Panc1 (cell line): Measurements from ENCODE around the gene DBH. TPM values are rescaled to one million over a fixed set of nuclear protein-coding genes. Genes with fewer than 3 reads are reported as not detected.

Source experiments
- ATAC-seq: fragments of 200-7000 bp; cut with Tn5 transposase; 2 replicates; pipeline ENCODE4 v1.9.1; 2020; ENCODE audit warnings: mild to moderate bottlenecking, moderate library complexity
- BruUV-seq: library from RNA; stranded (reverse); fragments of 400-500 nt; replicated peaks from 2 replicates; lab custom pipeline; 2021; lab: Mats Ljungman, UMichigan
- CTCF ChIA-PET: fragments of 300-600 bp; sonication (Branson Sonifier 250); formaldehyde crosslinking; loops from one replicate; lab custom pipeline; 2022; ENCODE audit warnings: antibody characterized with exemption; lab: Charles Lee
- POLR2A ChIA-PET: fragments of 300-600 bp; sonication (Branson Sonifier 250); formaldehyde crosslinking; loops from one replicate; lab custom pipeline; 2022; ENCODE audit warnings: antibody characterized with exemption; lab: Charles Lee
- DNase-seq: peaks from one replicate; pipeline ENCODE4 v3.0.0-alpha.2; 2010; ENCODE audit warnings: low read depth, low spot score
- H3K27ac ChIP-seq: 2 replicates; pipeline ENCODE4 v1.5.1; 2011; ENCODE audit warnings: mild to moderate bottlenecking, low read length, inconsistent platforms
- H3K27me3 ChIP-seq: fragments of 200-500 bp; sonication (Bioruptor generic); 2 replicates; pipeline ENCODE4 v1.6.0; 2014; ENCODE audit warnings: low read length, inconsistent platforms; ENCODE audit not compliant: control insufficient read depth, insufficient read depth
- H3K36me3 ChIP-seq: fragments of 200-500 bp; sonication (Bioruptor generic); 2 replicates; pipeline ENCODE4 v1.5.1; 2014; ENCODE audit warnings: inconsistent platforms, mild to moderate bottlenecking, low read length, moderate library complexity; ENCODE audit not compliant: control insufficient read depth, insufficient read depth
- H3K4me1 ChIP-seq: 2 replicates; pipeline ENCODE4 v1.5.1; 2011; ENCODE audit warnings: inconsistent platforms, mild to moderate bottlenecking, low read length, moderate library complexity; ENCODE audit not compliant: control insufficient read depth, insufficient read depth
- H3K4me3 ChIP-seq, 2 experiments: 2 replicates each; pipeline ENCODE4 v1.5.1; 2011 to 2012; ENCODE audit warnings: low read depth in 2 of 2, low read length in 2 of 2, mild to moderate bottlenecking in 2 of 2, inconsistent platforms in 1 of 2, moderate library complexity in 1 of 2
- H3K9me3 ChIP-seq: fragments of 200-500 bp; sonication (Bioruptor generic); 2 replicates; pipeline ENCODE4 v1.5.1; 2014; ENCODE audit warnings: low read depth, mild to moderate bottlenecking, inconsistent platforms, low read length, moderate library complexity; ENCODE audit not compliant: control insufficient read depth, insufficient read depth
- CTCF ChIP-seq: fragments of 450-650 bp; IDR thresholded peaks from 2 replicates; pipeline ENCODE4 v1.5.1; 2017; ENCODE audit warnings: mild to moderate bottlenecking
- POLR2AphosphoS5 ChIP-seq: IDR thresholded peaks from 2 replicates; pipeline ENCODE4 v1.6.1; 2012; ENCODE audit warnings: mild to moderate bottlenecking, low read depth, low read length, moderate library complexity
- REST ChIP-seq, 2 experiments: IDR thresholded peaks; 2 replicates each; pipeline ENCODE4 v1.6.1; 2011 to 2012; ENCODE audit warnings: low read depth in 2 of 2, control low read depth in 1 of 2, low read length in 1 of 2, mild to moderate bottlenecking in 1 of 2, moderate library complexity in 1 of 2; ENCODE audit not compliant: insufficient read depth in 1 of 2
- SIN3A ChIP-seq: IDR thresholded peaks from 2 replicates; pipeline ENCODE4 v1.6.1; 2012; ENCODE audit warnings: low read depth, mild to moderate bottlenecking, low read length, moderate library complexity, borderline replicate concordance; ENCODE audit not compliant: insufficient read depth
- TCF7L2 ChIP-seq: IDR thresholded peaks from 2 replicates; pipeline ENCODE4 v1.6.1; 2011; ENCODE audit warnings: mild to moderate bottlenecking, low read depth, low read length, inconsistent platforms
- in situ Hi-C: cut with HindIII; loops from 2 replicates; pipeline ENCODE4 v1.10.0; 2016; ENCODE audit warnings: low sequenced_read_pairs, low pct_unique_long_range_greater_than_20kb
- intact Hi-C: fragments of 100-400 bp; cut with micrococcal nuclease; formaldehyde crosslinking; loops from one replicate; pipeline ENCODE4 v1.10.0; 2022; ENCODE audit not compliant: unreplicated experiment
- total RNA-seq: library from RNA; stranded (reverse); gene quantifications from one replicate; pipeline ENCODE4 v1.2.1, GENCODE V29; 2021; ENCODE audit not compliant: unreplicated experiment

The DBH gene
- total RNA-seq, 1 experiment from 2014 or later = not detected

- H3K36me3 ChIP-seq = no peaks in the 10 kb centered on the region
- CTCF ChIA-PET = no interaction called here
- ATAC-seq = no peak
Observed at GRCh38 chr9:133595910-133596309, 40.3 kb upstream of the DBH start.

GRCh38 chr9:133597316-133597957 lies 38.7 kb upstream of the DBH start:
- H3K36me3 ChIP-seq = no peaks in the 10 kb centered on the region
- TF ChIP-seq REST (IDR thresholded peaks at IDR 0.05; ENCODE audit: insufficient read depth in 1 of 2, low read depth in 2 of 2, low read length in 1 of 2) (no peak), CTCF (no peak), SIN3A (no peak), POLR2AphosphoS5 (no peak), TCF7L2 (no peak)
- ATAC-seq (no peak), DNase-seq (no peak)
- in situ Hi-C loops = no loop called here
- BruUV-seq = no TSS peak
- POLR2A ChIA-PET = no interaction called here
- no peaks in the 10 kb centered on the region for H3K27me3 ChIP-seq
- no peaks in the 10 kb centered on the region for H3K4me1 ChIP-seq
- H3K9me3 ChIP-seq = peaks cover 6% of the 10 kb centered on the region
- no peak overlapping the region for H3K27ac ChIP-seq
- intact Hi-C loops = no loop called here
- no peak overlapping the region for H3K4me3 ChIP-seq
- CTCF ChIA-PET = no interaction called here

More at GRCh38 chr9:133595910-133596309, 40.3 kb upstream of the DBH start:
- H3K4me1 ChIP-seq = no peaks in the 10 kb centered on the region
- intact Hi-C loops = no loop called here
- TF ChIP-seq CTCF (no peak), POLR2AphosphoS5 (no peak), REST (IDR thresholded peaks at IDR 0.05; ENCODE audit: insufficient read depth in 1 of 2, low read depth in 2 of 2, low read length in 1 of 2) (no peak), SIN3A (no peak), TCF7L2 (no peak)
- BruUV-seq = no TSS peak
- no peak overlapping the region for H3K27ac ChIP-seq
- H3K9me3 ChIP-seq = peaks cover 6% of the 10 kb centered on the region
- H3K27me3 ChIP-seq = no peaks in the 10 kb centered on the region
- DNase-seq = no peak
- POLR2A ChIA-PET = no interaction called here
- in situ Hi-C loops = no loop called here
- no peak overlapping the region for H3K4me3 ChIP-seq
